CD14-positive monocyte (primary cell): Measurements from ENCODE around the gene MRE11. TPM values are rescaled to one million over a fixed set of nuclear protein-coding genes. Genes with fewer than 3 reads are reported as not detected.

Experiments used
- DNase-seq, 3 donors: peaks; one replicate each; pipeline ENCODE4 v3.0.0-alpha.2; 2011 to 2022
- H2AFZ ChIP-seq: 2 replicates; pipeline ENCODE4 v1.6.0; 2012; ENCODE audit warnings: mild to moderate bottlenecking, low read depth, low read length, inconsistent platforms; ENCODE audit not compliant: insufficient read depth, poor library complexity, severe bottlenecking
- H3K27ac ChIP-seq, 2 donors: 1 replicate in 1 of 2; 2 replicates in 1 of 2; pipeline ENCODE4 v1.5.1; 2012 to 2013; ENCODE audit warnings: low read length in 2 of 2, control low read depth in 1 of 2, inconsistent platforms in 1 of 2, low read depth in 1 of 2, mild to moderate bottlenecking in 1 of 2
- H3K27me3 ChIP-seq, 2 donors: one replicate each; pipeline versions ENCODE4 v1.6.0 to v1.6.1; 2011 to 2013; ENCODE audit warnings: low read length in 2 of 2; ENCODE audit not compliant: control insufficient read depth in 2 of 2, insufficient read depth in 2 of 2
- H3K36me3 ChIP-seq, 2 donors: replicated peaks in 1 of 2; 1 replicate in 1 of 2; 2 replicates in 1 of 2; pipeline versions ENCODE4 v1.5.1 to v1.6.1; 2012 to 2013; ENCODE audit warnings: low read length in 2 of 2, control low read depth in 1 of 2, inconsistent platforms in 1 of 2, mild to moderate bottlenecking in 1 of 2; ENCODE audit not compliant: insufficient read depth in 2 of 2, control insufficient read depth in 1 of 2
- H3K4me1 ChIP-seq, 2 donors: 1 replicate in 1 of 2; 2 replicates in 1 of 2; pipeline versions ENCODE4 v1.5.1 to v1.6.1; 2012 to 2013; ENCODE audit warnings: low read length in 2 of 2, control low read depth in 1 of 2, inconsistent platforms in 1 of 2, mild to moderate bottlenecking in 1 of 2, moderate library complexity in 1 of 2; ENCODE audit not compliant: insufficient read depth in 2 of 2, control insufficient read depth in 1 of 2
- H3K4me2 ChIP-seq: replicated peaks from 2 replicates; pipeline ENCODE3; 2012; ENCODE audit warnings: low read length, moderate library complexity, mild to moderate bottlenecking; ENCODE audit not compliant: poor library complexity, severe bottlenecking; ENCODE audit errors: extremely low read depth
- H3K4me3 ChIP-seq, 3 experiments: fragments of 200-600 bp in 1 of 3; sonication (generic) in 1 of 3; replicated peaks in 1 of 3; 1 replicate in 2 of 3; 2 replicates in 1 of 3; pipeline ENCODE4 v1.5.1; 2011 to 2013; ENCODE audit warnings: low read length in 3 of 3, mild to moderate bottlenecking in 3 of 3, control low read depth in 2 of 3, low read depth in 2 of 3, inconsistent platforms in 1 of 3, moderate library complexity in 1 of 3
- H3K79me2 ChIP-seq: 2 replicates; pipeline ENCODE4 v1.6.0; 2012; ENCODE audit warnings: mild to moderate bottlenecking, control low read depth, inconsistent platforms, low read length, moderate library complexity; ENCODE audit not compliant: insufficient read depth
- H3K9ac ChIP-seq: 2 replicates; pipeline ENCODE4 v1.6.0; 2017; ENCODE audit warnings: low read length, mild to moderate bottlenecking; ENCODE audit not compliant: insufficient read depth, poor library complexity, severe bottlenecking
- H3K9me3 ChIP-seq, 2 donors: replicated peaks in 1 of 2; 1 replicate in 1 of 2; 2 replicates in 1 of 2; pipeline versions ENCODE4 v1.5.1 to v1.6.1; 2012 to 2013; ENCODE audit warnings: low read length in 2 of 2, control low read depth in 1 of 2; ENCODE audit not compliant: control insufficient read depth in 1 of 2, insufficient read depth in 1 of 2
- H4K20me1 ChIP-seq: 2 replicates; pipeline ENCODE4 v1.6.0; 2012; ENCODE audit warnings: mild to moderate bottlenecking, low read length, control low read depth, moderate library complexity; ENCODE audit not compliant: insufficient read depth
- H3K27ac Mint-ChIP-seq, 7 donors: one replicate each; pipeline ENCODE4 v1.8.0; 2020; ENCODE audit warnings: mild to moderate bottlenecking in 7 of 7, mixed read lengths in 7 of 7, moderate library complexity in 6 of 7, inconsistent platforms in 2 of 7
- H3K27me3 Mint-ChIP-seq, 3 donors: one replicate each; pipeline ENCODE4 v1.8.0; 2021 to 2022; ENCODE audit warnings: low read depth in 3 of 3, mild to moderate bottlenecking in 3 of 3, mixed read lengths in 3 of 3, moderate library complexity in 3 of 3, inconsistent platforms in 1 of 3
- H3K36me3 Mint-ChIP-seq, 2 donors: one replicate each; pipeline ENCODE4 v1.8.0; 2020; ENCODE audit warnings: mixed read lengths in 2 of 2, inconsistent platforms in 1 of 2, mild to moderate bottlenecking in 1 of 2
- H3K4me1 Mint-ChIP-seq: one replicate; pipeline ENCODE4 v1.8.0; 2020; ENCODE audit warnings: mild to moderate bottlenecking, mixed read lengths
- H3K4me3 Mint-ChIP-seq, 2 donors: one replicate each; pipeline ENCODE4 v1.8.0; 2020; ENCODE audit warnings: mild to moderate bottlenecking in 2 of 2, mixed read lengths in 2 of 2, moderate library complexity in 1 of 2
- H3K9me3 Mint-ChIP-seq, 7 donors: one replicate each; pipeline ENCODE4 v1.8.0; 2020 to 2022; ENCODE audit warnings: mixed read lengths in 7 of 7, mild to moderate bottlenecking in 6 of 7, moderate library complexity in 6 of 7, inconsistent platforms in 2 of 7
- CTCF ChIP-seq: fragments of 200-600 bp; IDR thresholded peaks from one replicate; pipeline ENCODE4 v1.8.0; 2022; ENCODE audit warnings: antibody characterized with exemption, mild to moderate bottlenecking
- WGBS: methylation state at CpG from one replicate; pipeline ENCODE4 v1.1.5; 2013; ENCODE audit warnings: missing lambda C conversion rate; ENCODE audit not compliant: insufficient coverage; 5-methylcytosine and 5-hydroxymethylcytosine counted together
- intact Hi-C, 2 donors: fragments of 100-400 bp; cut with micrococcal nuclease; formaldehyde crosslinking; loops; one replicate each; pipeline versions ENCODE4 v1.15.0 to v1.15.1; 2023
- polyA plus RNA-seq, 3 donors: library from polyadenylated mRNA; depleted of rRNA in 1 of 3; unstranded in 2 of 3; stranded (reverse) in 1 of 3; fragments of 300-500 nt in 2 of 3; fragments of >200 nt in 1 of 3; fragmentation: Illumina TruSeq in 2 of 3; gene quantifications; 1 replicate in 2 of 3; 2 replicates in 1 of 3; pipeline ENCODE4 v1.2.3, GENCODE V29; 2012 to 2021

MRE11 gene
- polyA plus RNA-seq, 3 donors, result 7.8 to 12.1 (median 10.5) TPM

- no peak overlapping the region for H3K4me3 Mint-ChIP-seq
- WGBS, result 33% methylated on average over 1 of the region's 1 CpG
- Histone ChIP-seq H3K4me1 (peaks cover 19 to 25% of the 10 kb centered on the region in 2 donors), H2AFZ (no peak overlapping the region), H3K4me2 (no peak overlapping the region), H3K27me3 (peaks cover 0 to 5% of the 10 kb centered on the region in 2 donors), H4K20me1 (no peaks in the 10 kb centered on the region), H3K9ac (no peak overlapping the region), H3K27ac (no peak overlapping the region), H3K4me3 (no peak overlapping the region), H3K9me3 (no peaks in the 10 kb centered on the region), H3K79me2 (no peaks in the 10 kb centered on the region), H3K36me3 (no peaks in the 10 kb centered on the region)
- H3K36me3 Mint-ChIP-seq, result no peaks in the 10 kb centered on the region
- no peak for TF ChIP-seq CTCF
- H3K27ac Mint-ChIP-seq, result no peak overlapping the region
- intact Hi-C loops, result no loop called here
- H3K27me3 Mint-ChIP-seq, result peaks cover 0 to 3% (median 2%) of the 10 kb centered on the region in 3 donors
- no peak for DNase-seq
- H3K4me1 Mint-ChIP-seq, result peaks cover 19% of the 10 kb centered on the region
- H3K9me3 Mint-ChIP-seq, result peaks cover 0 to 2% (median 0%) of the 10 kb centered on the region in 7 donors
These were observed 23.1 kb upstream of the MRE11 start for GRCh38 chr11:94516725-94517124.

- H3K27me3 ChIP-seq, result peaks cover 0 to 10% of the 10 kb centered on the region in 2 donors
- H3K79me2 ChIP-seq, result no peaks in the 10 kb centered on the region
- H2AFZ ChIP-seq, result no peak overlapping the region
- no peaks in the 10 kb centered on the region for H3K36me3 ChIP-seq
- Mint-ChIP-seq H3K4me1 (peaks cover 21% of the 10 kb centered on the region), H3K27ac (no peak overlapping the region), H3K9me3 (peaks cover 0 to 2% (median 0%) of the 10 kb centered on the region in 7 donors), H3K36me3 (peaks cover 0 to 3% of the 10 kb centered on the region in 2 donors), H3K27me3 (peaks cover 0 to 3% (median 2%) of the 10 kb centered on the region in 3 donors), H3K4me3 (no peak overlapping the region)
- no peaks in the 10 kb centered on the region for H3K9me3 ChIP-seq
- H3K4me3 ChIP-seq, result no peak overlapping the region
- no peak overlapping the region for H3K9ac ChIP-seq
- H3K4me1 ChIP-seq, result peaks cover 19 to 26% of the 10 kb centered on the region in 2 donors
- no peaks in the 10 kb centered on the region for H4K20me1 ChIP-seq
- no peak overlapping the region for H3K27ac ChIP-seq
- 100% methylated on average over 1 of the region's 2 CpGs for WGBS
- no peak for TF ChIP-seq CTCF
- intact Hi-C loops, result no loop called here
- H3K4me2 ChIP-seq, result no peak overlapping the region
- no peak for DNase-seq
These were observed 21.8 kb upstream of the MRE11 start for GRCh38 chr11:94515398-94515797.
